Muscle of back (tissue), 11 donors: ENCODE results near the gene PXN. TPM values are rescaled to one million over a fixed set of nuclear protein-coding genes. Genes with fewer than 3 reads are reported as not detected.

Experiments
- DNase-seq, 3 donors: peaks; one replicate each; pipeline versions ENCODE4 v3.0.0 to v3.0.0-alpha.2; 2013
- polyA plus RNA-seq, 10 donors: library from polyadenylated mRNA; unstranded; fragments of 120-200 nt; gene quantifications; one replicate each; pipeline ENCODE4 v1.2.1, GENCODE V29; 2013; ENCODE audit not compliant: insufficient read length in 10 of 10

The PXN gene
- polyA plus RNA-seq, 10 donors: 88.7 to 164 (median 134) TPM

DNA sequence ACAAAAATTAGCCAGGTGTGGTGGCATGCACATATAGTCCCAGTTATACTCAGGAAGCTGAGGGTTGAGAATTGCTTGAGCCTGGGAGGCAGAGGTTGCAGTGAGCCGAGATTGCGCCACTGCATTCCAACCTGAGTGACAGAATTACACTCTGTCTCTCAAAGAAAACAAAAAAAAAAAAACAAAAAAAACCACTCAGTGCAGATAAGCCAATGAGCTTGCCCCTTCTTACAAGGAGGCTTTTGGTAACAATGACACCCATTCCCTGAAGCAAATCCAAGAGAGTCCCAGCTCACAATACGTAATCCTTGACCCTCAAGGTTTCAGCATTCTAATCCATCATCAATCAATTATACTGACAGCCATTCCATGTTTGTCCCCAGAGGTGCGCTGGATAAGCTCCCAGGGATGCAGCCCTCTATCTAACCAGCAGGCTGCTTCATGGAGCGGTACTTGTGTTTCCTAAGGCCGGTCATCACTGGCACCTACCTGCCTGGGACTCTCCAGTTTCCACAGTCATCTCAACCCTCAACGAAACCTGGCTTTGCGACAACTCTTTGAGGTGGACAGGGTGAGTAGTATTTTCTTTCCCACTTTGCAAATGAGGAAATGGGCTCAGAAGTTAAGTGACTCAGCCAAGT lies 83.4 kb downstream of the PXN start:
- no peak for DNase-seq

DNA sequence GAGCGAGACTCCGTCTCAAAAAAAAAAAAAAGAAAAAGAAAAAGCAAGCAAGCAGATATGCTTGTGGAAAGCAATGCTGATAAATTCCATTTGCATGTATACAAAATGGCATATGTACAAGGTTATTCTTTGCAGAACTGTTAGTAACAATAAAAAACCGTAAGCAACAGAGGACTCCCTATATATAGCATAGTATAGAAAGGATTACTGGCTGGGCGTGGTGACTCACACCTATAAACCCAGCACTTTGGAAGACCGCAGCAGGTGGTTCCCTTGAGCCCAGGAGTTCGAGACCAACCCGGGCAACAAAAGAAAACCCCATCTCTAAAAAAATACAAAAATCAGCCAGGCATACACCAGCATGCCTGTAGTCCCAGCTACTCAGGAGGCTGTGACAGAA lies 84.6 kb downstream of the PXN start:
- DNase-seq: no peak

DNA sequence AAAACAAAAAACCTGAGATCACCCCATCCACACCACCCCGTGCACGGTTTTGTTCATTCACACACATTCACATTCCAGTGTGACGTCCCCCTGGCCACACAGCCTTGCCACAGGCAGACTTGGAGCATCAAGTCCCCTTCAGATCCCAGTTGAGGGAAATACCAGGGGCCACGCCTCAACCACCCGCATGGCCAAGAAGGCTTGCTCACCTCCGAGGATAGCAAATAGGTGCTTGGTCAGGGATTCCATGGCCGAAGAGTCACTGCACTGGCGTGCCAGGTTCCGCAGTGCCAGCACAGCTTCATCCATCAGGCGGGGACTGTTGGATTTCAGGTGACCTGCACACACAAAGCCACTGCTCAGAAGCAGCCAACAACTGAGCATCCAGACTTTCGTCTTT lies 90.0 kb downstream of the PXN start:
- no peak for DNase-seq

DNA sequence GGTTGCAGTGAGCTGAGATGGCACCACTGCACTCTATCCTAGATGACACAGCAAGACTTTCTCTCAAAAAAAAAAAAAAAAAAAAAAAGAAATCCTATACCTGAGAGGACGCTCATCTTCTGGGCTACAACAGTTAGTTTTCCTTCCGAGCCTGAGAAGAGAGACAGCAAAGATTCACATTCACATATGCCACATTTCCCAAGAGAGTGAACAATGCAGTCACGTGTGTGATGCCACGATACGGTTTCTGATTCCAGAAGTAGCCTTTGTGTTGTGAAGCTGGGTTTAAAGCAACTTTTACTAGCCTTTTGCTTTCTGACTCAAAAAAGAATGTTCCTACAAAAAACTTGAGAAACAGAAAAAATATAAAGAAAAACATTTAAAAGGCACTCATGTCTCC lies 90.5 kb downstream of the PXN start:
- no peak for DNase-seq

DNA sequence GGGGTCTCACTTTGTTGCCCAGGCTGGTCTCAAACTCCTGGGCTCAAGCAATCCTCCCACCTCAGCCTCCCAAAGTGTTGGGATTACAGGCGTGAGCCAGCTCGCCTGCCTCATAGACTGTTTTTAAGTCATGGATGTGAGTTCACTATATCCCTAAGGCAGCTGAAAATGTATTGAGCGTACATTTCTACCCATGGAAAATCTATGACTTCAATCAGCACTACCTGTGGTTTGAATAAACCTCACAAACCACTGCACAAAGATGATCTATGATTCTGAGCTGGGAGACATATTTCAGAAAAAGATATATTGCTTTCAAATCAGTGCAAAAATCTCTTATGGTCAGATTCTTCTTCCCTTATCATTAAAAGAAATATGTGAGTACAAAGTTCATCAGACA lies 93.5 kb downstream of the PXN start:
- no peak for DNase-seq

DNA sequence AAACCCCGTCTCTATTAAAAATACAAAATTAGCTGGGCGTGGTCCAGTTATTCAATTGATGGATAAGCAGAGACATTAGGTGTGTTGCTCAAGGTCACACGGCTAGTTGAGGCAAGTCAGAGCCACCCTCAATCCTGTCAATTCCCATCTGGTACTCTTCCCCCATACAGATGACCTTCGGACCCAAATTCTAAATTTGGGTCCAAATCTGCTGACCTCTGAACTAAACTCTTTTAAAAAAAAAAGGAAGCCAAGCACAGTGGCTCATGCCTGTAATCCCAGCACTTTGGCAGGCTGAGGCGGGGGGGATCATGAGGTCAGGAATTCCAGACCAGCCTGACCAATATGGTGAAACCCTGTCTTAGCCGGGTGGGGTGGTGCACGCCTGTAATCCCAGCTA lies 94.9 kb downstream of the PXN start:
- DNase-seq: no peak

DNA sequence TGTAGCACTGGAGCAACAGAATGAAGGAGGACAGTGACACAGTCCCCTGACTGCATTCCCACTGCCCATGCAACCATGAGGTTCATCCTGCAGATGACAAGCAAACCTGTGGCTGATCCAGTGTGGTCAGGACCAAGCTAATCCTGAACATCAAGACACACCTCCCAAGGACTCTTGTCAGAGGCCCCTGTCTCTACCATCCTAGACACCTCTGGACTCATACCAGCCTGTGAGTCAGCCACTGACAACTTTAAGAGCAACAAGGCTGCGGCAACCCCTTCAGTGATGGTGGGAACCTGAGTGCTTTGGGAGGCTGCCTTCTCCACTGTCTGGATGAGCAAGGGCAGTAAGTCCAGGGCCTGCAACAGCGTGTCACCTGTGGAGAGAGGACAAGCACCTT lies 95.6 kb downstream of the PXN start:
- no peak for DNase-seq

DNA sequence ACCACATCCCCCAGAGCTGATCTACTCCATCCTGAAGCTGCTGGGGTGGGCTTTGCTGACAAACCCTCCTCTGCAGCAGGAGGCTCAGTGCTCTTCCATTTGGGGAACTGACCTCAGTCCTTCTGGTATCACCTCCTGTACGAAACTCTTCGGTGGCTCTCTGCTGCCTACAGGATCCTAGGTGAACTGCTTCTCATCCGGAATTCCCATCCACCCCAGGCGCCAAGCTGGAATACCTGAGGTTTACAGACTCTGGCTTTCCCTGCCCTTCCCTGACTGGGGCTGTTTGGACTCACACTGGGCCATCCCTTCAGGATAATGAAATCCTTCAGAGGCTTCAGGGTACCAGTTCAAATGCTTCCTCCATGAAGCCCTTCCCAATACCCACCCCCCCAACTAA lies 97.2 kb downstream of the PXN start:
- DNase-seq: no peak

DNA sequence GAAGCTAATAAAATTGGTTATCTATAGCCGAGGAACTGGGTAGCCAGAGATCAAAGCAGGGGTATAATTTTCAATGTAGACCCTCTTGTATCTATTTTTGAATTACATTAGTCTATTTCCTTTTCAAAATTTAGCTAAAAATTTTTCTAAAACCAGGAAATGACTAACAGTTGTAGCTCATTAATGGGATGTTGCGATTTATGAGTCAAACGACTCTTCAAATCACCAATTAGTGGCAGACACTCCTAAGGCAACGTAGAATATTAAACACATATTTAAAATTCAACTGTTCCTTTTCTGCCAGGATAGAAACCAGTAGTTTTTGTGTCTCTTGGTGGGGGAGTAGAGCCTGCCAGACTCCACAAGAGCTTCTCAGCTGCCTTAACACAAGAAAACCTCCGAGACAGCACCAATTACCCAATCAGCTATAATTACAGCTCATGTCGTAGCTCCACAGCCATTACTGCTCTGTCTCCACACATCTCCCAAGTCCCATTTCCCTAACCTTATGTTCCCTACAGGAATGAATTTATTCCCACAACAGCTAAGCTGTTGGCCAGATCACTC lies 97.9 kb downstream of the PXN start:
- no peak for DNase-seq

DNA sequence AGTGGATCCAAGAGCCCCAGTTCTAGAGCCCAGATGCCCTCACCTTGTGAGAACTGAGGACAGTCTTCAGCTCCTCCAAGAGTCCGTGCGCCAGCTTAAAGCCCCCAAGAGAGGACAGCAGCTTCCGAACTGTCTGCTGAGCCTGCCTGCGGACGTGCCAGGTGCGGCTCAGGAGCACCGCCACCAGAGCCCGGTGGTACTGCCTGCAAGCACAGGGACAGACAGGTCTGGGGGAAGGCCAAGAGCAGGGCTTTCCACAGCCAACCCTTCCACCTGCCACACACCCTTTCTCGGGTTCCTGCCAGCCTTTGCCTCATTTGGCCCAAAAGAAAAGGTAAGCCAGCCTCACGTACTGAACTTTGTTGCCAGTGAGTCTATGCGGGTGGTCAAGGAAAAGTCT lies 101.2 kb downstream of the PXN start:
- no peak for DNase-seq

DNA sequence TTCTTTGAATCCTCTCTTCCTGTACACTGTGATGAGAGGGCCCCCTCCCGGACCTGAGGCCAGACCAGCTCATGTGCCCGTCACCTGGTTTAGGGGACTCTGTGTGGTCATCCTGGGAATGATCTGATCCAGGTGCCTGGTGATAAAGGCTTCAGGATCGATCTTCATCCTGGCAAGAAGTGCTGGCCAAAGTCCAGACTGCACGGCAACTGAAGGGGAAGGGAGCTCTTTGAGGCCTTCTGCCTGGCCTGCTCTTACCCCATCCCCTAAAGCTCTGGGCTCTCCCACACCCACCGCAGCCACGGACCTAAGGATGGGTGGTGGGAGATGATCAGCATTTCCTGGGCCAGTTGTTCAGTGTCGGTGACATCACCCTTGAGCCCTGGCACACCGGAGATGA lies 102.8 kb downstream of the PXN start:
- DNase-seq: no peak

DNA sequence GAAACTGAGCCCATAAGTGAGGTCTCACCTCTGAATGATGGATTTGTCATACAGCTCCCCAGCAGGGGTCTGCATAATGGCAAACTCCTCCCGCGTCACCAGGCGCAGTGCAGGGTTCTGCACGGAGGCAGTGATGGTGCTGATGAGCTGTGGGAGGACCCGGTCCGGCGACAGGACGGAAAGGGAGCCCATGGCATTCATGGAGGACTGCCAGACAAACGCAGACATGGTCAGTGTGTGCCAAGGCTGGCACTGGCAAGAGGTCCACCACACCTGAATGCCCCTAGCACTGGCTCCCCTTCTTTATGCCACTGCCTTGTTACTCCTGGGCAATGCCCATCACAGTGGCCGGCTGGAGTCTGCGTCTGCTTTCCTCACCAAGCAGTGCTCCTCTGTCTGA lies 103.7 kb downstream of the PXN start:
- no peak for DNase-seq

Other genes starting within 250 kb of the PXN start
- 10 to 100 TPM; 25.9 to 35.6 (median 30.3) TPM for gene RAB35, start 149.0 kb downstream of the PXN start, polyA plus RNA-seq
- gene GCN1, start 71.0 kb downstream of the PXN start, polyA plus RNA-seq: 10 to 100 TPM; 32.7 to 50.4 (median 39.9) TPM
- 1,000 to 10,000 TPM; 2,859 to 4,622 (median 4,054) TPM for gene RPLP0, start 64.6 kb downstream of the PXN start, polyA plus RNA-seq
- not detected for gene RNU4-2, start 26.2 kb upstream of the PXN start, polyA plus RNA-seq
- gene RNU4-1, start 27.5 kb upstream of the PXN start, polyA plus RNA-seq: not detected
- gene SIRT4, start 36.6 kb upstream of the PXN start, polyA plus RNA-seq: 1 to 10 TPM; 2.4 to 4.9 (median 4.2) TPM
- gene PLA2G1B, start 62.0 kb upstream of the PXN start, polyA plus RNA-seq: not detected
- gene MSI1, start 103.4 kb upstream of the PXN start, polyA plus RNA-seq: 1 to 10 TPM; 2.9 to 6.0 (median 3.9) TPM
- gene COX6A1, start 172.4 kb upstream of the PXN start, polyA plus RNA-seq: 100 to 1,000 TPM in 7 of 10 donors, 10 to 100 TPM in 3; 87.5 to 161 (median 112) TPM
- 10 to 100 TPM; 32.4 to 39.7 (median 35.6) TPM for gene TRIAP1, start 180.7 kb upstream of the PXN start, polyA plus RNA-seq
- 10 to 100 TPM; 13.8 to 21.7 (median 16.2) TPM for gene GATC, start 180.7 kb upstream of the PXN start, polyA plus RNA-seq
- 100 to 1,000 TPM in 2 of 10 donors, 10 to 100 TPM in 8; 80.3 to 133 (median 91.6) TPM for gene SRSF9, start 204.0 kb upstream of the PXN start, polyA plus RNA-seq
- gene DYNLL1, start 230.4 kb upstream of the PXN start, polyA plus RNA-seq: 100 to 1,000 TPM; 284 to 451 (median 337) TPM